GM04503 (cell line): ENCODE results near the gene POU3F3.

Source experiments
- DNase-seq: peaks from one replicate; pipeline ENCODE4 v3.0.0-alpha.2; 2012; ENCODE audit warnings: low read depth

The POU3F3 gene

DNA sequence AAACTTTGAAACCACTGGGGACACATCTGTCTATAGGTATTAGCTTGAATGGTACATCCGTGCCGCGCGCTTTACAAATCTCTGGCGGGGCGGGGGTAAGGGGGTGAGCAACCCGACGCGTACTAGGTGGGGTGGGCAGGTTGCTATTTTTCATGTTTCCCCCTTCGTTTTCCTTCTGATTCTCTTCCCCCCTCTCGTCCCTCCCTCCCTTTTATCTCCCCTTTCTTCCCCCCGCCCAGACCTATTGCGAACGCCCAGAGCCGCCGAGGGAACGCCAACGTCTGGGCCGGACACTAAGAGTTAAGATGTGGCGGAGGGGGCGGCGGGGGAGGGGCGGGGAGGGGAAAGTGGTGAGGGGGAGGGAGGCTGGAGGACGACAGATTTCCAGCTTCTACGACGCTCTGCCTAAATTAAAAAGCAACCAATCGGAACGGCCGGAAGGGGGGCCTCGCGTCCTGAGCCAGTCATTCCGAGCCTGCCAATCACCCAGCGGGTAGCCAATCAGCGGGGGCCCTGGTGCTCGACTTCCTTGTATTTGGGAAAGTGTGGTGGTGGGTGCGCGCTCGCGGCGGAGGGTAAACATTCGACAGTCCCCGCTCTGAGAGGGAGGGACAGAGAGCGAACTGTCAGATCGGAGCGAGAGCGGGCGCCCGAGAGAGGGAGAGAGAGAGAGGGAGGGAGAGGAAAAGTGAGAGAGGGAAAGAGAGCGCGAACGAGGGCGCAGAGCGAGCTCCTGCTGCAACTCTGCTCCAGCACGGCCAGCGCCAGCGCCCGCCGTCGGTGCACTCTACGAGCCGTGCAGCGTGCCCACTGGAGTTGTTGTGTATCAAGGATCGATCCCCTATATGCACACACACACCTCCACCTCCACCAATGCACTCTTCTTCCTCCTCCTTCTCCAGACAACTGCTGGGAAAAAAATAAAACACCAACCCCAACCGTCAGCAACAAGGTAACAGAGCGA is at the start of gene POU3F3:
TSS of gene POU3F3 (plus strand) at position 582 of the 964 bp plus-strand sequence. CDS start 1,396 bp downstream, outside the sequence.
- no peak for DNase-seq

GRCh38 chr2:104804148-104804890 is 49.6 kb upstream of the POU3F3 start:
- DNase-seq, result no peak

DNA sequence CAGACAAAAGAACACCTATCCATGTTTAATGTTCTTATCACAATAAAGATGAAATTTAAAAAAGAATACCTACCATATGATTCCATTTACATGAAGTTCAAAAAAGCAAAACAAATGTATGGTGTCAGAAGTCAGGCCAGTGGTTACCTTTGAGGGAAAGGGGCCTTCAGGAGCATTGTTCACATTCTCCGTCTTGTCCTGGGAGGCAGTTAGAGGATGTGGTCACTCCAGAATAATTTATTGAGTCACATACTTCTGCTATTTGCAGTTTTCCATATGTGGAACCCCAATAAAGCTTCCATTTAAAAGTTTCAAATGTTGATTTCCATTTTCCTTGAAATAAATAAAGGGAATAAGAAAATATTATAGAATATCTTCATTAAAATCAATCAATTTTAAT is 41.6 kb upstream of the POU3F3 start:
- no peak for DNase-seq

- DNase-seq, result no peak
Observed at GRCh38 chr2:104816143-104816542, 37.8 kb upstream of the POU3F3 start.

GRCh38 chr2:104818264-104818663 is 35.7 kb upstream of the POU3F3 start:
- DNase-seq, result no peak

DNA sequence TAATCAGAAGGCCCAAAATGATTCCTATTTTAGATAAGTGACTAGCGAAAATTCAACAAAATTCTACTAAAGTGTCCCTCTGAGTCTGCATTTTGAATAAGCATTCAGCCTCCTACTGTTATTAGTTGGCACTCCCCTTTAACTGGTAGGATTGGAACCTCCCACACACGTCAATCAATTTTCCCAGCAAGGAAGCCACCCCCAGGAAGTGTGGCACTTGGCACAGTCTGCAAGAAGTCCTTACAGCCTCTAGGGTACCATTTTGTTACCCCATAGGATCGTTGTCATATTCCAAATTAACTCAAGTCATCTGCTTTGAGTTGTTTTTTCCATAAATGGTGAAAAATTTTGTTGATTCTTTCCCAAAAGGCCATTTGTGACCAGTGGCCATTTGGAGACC is 33.8 kb upstream of the POU3F3 start:
- DNase-seq, result no peak

DNA sequence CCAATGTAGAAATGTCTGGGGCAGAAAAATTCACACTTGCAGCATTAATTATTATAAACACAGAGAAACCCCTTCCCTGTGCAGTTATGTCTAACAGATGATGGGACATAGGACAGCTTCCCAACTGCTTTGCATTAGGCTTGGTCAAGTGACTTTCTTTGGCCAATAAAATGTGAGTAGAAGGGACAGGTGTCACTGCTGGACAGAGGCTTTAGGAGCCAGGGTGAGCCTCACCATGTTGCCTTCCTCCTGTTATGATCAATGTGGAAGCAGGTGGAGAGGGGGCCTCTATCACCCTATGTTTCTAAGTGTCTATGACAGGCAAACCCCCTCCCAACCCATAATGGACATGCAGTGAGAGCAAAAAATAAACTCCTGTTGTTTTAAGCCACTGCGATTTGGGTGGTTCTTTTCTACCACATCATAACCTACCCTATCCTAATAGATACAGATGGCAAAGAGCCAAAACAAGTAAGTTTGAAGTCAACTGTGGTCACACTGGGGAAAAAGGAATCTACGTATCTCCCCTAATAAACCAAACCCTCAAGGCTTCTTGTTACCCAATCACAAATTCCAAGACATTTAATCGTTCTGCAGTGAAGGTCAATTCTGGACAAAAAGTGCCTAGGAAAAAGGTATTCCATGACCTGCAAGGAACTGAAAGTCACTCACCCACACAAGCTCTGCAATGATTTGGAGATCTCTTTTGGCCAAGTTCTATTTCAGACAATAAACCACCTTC is 28.6 kb upstream of the POU3F3 start:
- DNase-seq, result no peak

GRCh38 chr2:104826016-104826415 is 27.9 kb upstream of the POU3F3 start:
- no peak for DNase-seq

DNA sequence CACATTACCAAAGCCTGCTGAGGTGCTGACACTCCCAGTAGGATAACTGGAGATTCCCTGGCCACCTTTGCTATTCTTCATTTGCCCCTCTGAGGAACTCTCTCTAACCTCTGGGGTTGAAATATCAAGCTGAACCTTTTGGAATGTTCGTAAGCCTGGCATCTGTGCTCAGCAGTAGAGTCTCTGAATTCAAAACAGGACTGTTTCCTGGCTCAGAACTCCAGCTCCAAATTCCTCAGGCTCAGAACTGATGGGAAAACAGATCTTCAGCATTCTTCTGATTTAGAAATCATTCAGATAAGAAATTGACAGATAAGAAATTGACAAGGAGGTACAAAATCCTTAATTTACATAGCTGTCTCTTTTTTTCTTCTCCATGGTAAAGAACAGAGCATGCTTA is 22.2 kb upstream of the POU3F3 start:
- no peak for DNase-seq

DNA sequence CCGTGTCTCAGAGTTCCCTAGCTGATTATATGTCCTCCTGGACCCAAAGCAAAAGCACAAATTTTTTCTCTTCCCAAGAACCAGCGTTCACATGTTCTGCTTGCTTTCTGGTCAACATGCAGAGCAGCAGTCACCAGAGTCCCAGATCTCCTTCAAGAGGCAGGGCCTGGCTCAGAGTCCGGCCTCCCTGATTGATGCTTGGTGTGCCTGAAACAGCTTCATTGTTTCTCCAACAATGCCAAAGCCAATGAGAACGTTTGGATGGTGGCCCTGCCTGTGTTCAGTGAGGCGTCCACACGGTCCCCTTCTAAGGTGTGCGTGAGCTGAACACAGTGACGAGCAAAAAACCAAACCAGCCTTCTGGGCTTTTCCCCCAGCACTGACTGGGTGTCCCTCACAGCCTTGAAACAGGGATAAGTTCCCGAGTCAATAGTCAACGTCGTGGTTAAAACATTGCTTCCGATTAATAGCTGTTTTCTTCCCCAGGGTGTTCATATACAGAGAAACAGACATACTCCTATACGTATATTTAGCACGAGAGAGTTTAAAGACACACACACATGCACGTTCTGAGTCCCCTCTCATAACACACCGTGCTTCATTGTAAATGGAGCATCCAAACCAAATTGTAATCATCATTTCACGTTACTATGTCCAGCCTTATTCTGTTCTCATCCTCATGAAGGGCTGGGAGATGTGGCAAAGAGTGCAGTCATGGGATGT is 19.3 kb upstream of the POU3F3 start:
- no peak for DNase-seq

DNA sequence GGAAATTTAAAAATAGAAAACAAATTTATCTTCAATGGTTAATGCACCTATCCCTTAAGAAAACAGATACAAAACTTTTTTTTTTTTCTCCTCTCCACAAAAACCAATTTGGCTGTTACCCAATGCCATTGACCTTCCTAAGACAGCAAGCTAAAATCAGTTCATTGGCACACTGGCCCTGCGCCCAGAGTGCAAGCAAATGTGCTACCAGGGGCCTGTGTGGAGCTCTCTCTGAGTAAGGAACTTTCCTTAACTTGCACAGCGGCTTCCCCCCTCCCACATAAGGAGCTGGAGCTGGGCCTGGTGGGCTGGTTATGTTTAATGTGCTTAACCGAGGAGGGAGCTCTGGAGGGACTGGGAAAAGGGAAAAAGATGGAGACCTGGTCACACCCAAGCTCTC is 17.6 kb upstream of the POU3F3 start:
- DNase-seq, result no peak

DNA sequence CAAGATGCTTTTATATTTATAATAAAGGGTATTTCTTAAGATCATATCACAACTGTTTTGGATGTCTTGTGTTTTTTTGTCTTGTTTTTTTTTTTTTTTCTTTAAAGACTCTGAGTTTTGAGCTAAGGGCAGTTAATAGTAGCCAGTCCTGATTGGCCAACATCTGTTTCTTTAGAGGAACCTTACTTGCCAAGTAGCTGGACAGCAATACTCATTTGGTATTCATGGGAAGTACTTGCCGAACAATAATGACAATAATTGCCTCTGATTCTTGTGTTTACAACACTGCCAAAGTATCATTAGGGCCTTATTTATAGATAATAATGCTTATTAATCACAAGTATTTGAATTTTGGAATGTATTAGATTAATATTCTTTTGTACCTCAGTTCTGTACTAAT is 17.1 kb upstream of the POU3F3 start:
- no peak for DNase-seq

GRCh38 chr2:104840156-104840555 is 13.8 kb upstream of the POU3F3 start:
- no peak for DNase-seq

GRCh38 chr2:104840893-104841585 is 12.9 kb upstream of the POU3F3 start:
- DNase-seq, result no peak

DNA sequence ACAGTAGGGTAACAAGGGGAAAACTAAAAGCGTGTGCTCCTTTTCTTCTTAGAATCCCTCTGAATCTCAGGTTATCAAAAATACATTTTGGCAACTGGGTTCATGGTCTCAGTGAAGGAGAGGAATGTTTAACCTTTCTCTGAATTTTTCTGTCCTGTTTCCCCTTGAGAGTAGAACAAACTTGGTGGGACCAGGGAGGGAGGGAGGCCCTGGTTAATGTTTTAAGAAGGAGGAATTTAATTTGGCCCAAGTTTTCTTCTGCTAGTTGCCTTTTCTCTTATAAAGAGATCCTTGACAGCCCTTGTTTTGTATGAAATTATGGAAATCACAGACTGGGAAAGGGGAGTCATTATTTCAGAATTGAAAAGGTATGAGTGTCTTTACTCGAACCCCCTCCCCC is 12.2 kb upstream of the POU3F3 start:
- no peak for DNase-seq

GRCh38 chr2:104844807-104845551 is 8.9 kb upstream of the POU3F3 start:
- no peak for DNase-seq

DNA sequence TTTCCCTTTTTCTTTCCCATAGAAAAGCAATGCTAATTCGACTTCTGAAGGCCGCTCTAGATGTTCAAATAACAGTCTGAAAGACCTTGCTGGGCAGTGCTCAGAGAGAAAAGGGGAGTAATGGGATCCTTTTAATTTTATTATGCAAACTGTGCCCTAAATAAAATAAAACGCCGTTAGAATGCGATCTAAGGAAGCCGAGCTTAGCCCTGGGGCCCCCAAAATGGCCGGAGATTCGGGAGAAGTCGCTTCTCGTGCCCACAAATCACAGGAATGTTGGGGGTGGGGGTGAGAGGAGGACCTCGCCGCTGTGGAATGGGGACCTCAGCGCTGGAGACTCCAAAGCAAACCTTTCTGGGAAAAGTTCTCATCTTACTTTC is 8.4 kb upstream of the POU3F3 start:
- no peak for DNase-seq

GRCh38 chr2:104845946-104846785 is 7.7 kb upstream of the POU3F3 start:
- DNase-seq, result no peak

GRCh38 chr2:104846786-104847585 is 6.9 kb upstream of the POU3F3 start:
- no peak for DNase-seq
